ENCODE measurements around the gene GTPBP8. TPM values are rescaled to one million over a fixed set of nuclear protein-coding genes. Genes with fewer than 3 reads are reported as not detected.

Gene GTPBP8
- total RNA-seq, 1 donor from 2014 or later = 18.7 TPM

DNA sequence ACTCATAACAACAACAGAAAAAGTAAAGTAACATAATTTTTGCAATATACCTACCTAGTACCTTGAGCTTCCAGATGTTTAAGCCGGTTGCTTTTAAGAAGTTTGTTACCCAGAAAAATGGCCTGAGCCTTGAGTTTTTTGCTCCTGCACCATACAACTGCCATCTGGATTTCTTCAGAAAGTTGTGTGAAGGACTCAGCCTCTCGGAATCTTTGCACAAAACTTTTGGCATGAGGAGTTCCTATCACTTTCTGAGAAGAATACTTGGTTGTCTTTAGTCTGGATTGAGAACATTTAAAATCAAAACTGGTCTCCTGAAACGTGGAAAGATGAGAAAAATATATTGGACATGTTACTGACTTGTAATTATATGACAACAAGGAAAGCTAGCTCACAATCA, 17.3 kb downstream of the GTPBP8 start:
- H3K27me3 ChIP-seq (ENCODE audit: control insufficient read depth, insufficient read depth, low read length) = no peaks in the 10 kb centered on the region
- TF ChIP-seq, protein P1, sequence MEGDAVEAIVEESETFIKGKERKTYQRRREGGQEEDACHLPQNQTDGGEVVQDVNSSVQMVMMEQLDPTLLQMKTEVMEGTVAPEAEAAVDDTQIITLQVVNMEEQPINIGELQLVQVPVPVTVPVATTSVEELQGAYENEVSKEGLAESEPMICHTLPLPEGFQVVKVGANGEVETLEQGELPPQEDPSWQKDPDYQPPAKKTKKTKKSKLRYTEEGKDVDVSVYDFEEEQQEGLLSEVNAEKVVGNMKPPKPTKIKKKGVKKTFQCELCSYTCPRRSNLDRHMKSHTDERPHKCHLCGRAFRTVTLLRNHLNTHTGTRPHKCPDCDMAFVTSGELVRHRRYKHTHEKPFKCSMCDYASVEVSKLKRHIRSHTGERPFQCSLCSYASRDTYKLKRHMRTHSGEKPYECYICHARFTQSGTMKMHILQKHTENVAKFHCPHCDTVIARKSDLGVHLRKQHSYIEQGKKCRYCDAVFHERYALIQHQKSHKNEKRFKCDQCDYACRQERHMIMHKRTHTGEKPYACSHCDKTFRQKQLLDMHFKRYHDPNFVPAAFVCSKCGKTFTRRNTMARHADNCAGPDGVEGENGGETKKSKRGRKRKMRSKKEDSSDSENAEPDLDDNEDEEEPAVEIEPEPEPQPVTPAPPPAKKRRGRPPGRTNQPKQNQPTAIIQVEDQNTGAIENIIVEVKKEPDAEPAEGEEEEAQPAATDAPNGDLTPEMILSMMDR (IDR thresholded peaks at IDR 0.05; ENCODE audit: insufficient read depth, low read length, poor library complexity, severe bottlenecking) = no peak
- no peak overlapping the region for H3K4me3 ChIP-seq (ENCODE audit: low read depth, low read length)
- no peak for DNase-seq (ENCODE audit: low read depth)
- H3K36me3 ChIP-seq (ENCODE audit: control insufficient read depth, insufficient read depth, low read length) = peaks cover 2% of the 10 kb centered on the region

DNA sequence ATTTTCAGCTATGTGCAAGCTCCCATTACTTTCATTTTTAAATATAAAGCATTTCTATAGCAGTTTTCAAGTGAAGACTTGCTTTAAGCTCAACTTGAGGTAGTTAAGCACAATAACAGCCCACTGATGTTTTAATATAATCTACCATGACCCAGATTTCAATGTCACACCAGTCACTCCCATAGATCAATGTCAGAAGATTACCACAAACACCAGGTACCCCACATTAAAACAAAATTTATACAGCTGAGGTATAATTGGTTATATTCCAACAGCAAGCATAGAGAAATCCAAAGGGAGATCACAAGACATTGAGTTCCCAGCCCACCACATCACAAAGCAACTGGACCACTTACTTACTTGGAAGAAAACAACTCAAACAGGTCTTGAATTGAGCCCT, 22.8 kb downstream of the GTPBP8 start:
- Histone ChIP-seq H3K27me3 (ENCODE audit: control insufficient read depth, insufficient read depth, low read length) (no peaks in the 10 kb centered on the region), H3K36me3 (ENCODE audit: control insufficient read depth, insufficient read depth, low read length) (no peaks in the 10 kb centered on the region), H3K4me3 (ENCODE audit: low read depth, low read length) (no peak overlapping the region)
- TF ChIP-seq, protein P1 (IDR thresholded peaks at IDR 0.05; ENCODE audit: insufficient read depth, low read length, poor library complexity, severe bottlenecking) = no peak
- no peak for DNase-seq (ENCODE audit: low read depth)

DNA sequence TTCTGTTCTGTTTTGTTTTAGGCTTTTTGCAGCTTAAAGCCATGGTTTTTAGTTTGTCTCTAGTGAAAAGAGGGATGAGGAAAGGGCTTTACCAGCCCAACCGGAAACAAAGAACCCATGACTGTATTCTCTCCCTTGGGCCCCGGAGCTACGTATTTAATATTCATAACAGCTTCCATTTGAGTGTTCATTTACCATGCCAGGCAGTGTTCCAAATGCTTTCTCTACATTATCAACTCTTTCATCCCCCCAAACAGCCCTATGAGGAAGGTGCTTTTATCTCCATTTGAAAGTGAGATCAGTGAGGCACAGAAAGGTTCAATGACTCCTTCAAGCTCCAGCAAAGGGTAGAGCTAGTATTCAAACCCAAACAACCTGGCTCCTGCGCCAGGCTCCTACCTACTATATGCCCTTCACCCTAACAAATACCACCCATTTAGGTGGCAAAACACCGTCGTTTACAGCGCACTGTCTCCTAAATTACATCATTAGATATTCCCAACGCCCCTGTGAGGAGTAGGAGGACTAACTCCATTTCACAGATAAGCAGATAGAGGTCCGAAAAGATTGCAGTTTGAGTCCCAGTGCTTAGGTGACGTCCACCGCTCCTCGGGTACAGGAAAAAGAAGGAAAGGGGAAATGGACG, 27.9 kb downstream of the GTPBP8 start:
- H3K36me3 ChIP-seq (ENCODE audit: control insufficient read depth, insufficient read depth, low read length) = no peaks in the 10 kb centered on the region
- TF ChIP-seq, protein P1 (IDR thresholded peaks at IDR 0.05; ENCODE audit: insufficient read depth, low read length, poor library complexity, severe bottlenecking) = no peak
- no peaks in the 10 kb centered on the region for H3K27me3 ChIP-seq (ENCODE audit: control insufficient read depth, insufficient read depth, low read length)
- H3K4me3 ChIP-seq (ENCODE audit: low read depth, low read length) = peak overlapping the region; percentile 80
- DNase-seq (ENCODE audit: low read depth) = no peak

DNA sequence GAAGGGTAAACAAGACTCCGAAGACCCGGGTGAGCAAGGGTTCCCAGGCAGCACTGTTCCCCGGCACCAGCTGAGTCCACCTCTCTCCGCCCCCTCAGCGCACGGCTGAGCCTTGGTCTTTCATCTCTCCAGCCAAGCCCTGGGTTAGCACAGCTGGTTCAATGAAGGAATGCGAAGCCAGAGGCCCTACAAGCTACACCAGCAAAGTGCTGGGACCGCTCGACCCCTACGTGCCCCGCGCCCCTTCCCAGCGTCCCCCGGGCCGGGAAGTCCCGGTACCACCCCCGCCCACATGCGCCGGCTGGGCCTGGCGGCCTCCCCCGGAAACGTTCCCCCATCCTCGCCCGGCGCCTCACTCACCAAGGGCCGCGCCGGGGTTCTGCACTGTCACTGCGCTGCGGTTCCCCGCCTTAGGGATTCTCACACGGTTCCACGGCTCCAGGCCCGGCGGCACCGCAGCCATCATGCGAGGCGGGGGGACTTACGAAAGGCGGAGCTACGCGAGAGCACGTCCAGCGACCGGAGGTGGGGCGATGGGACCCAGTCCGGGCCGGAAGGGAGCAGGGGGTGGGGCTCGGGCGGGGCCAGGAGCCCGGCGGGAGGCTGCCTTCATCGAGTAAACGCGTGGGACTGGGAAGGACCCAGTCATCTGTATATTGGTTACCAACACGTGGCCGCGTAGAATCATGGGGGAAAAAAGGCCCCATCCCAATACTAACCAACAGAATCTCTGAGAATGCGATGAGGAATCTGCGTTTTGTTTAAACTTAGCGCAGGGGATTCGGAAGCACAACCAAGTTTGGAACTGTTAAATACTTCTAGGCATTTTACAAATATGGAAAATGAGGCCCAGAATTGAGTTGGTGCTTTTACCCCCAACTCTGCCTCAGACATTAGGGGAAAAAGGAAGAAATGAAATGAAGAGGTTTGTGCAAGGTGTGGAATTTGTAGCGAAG, 28.7 kb downstream of the GTPBP8 start:
- peak overlapping the region; percentile 80 for H3K4me3 ChIP-seq (ENCODE audit: low read depth, low read length)
- H3K36me3 ChIP-seq (ENCODE audit: control insufficient read depth, insufficient read depth, low read length) = no peaks in the 10 kb centered on the region
- TF ChIP-seq, protein P1 (IDR thresholded peaks at IDR 0.05; ENCODE audit: insufficient read depth, low read length, poor library complexity, severe bottlenecking) = no peak
- H3K27me3 ChIP-seq (ENCODE audit: control insufficient read depth, insufficient read depth, low read length) = no peaks in the 10 kb centered on the region
- DNase-seq (ENCODE audit: low read depth) = peak; percentile 66

DNA sequence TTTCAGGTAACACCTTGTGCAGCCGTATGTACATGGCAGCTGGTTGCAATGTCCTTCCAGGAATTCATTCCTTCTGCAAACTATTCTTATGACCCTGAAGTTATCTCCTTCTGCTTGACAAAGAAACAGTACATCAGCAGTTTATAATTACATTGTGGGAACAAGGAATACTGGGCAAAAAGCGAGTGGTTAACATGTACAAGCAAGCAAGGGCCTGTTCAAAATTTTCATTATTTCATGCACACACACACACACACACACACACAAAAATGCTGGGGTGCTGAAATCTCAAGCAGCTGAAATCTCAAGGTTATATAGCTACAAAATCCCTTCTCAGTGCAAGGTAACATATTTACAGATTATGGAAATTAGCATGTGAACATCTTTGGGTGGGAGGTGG, 30.7 kb downstream of the GTPBP8 start:
- no peak for DNase-seq (ENCODE audit: low read depth)
- TF ChIP-seq, protein P1 (IDR thresholded peaks at IDR 0.05; ENCODE audit: insufficient read depth, low read length, poor library complexity, severe bottlenecking) = no peak
- H3K36me3 ChIP-seq (ENCODE audit: control insufficient read depth, insufficient read depth, low read length) = no peaks in the 10 kb centered on the region
- H3K27me3 ChIP-seq (ENCODE audit: control insufficient read depth, insufficient read depth, low read length) = no peaks in the 10 kb centered on the region
- H3K4me3 ChIP-seq (ENCODE audit: low read depth, low read length) = no peak overlapping the region
